Astrocyte (in vitro differentiated cells and primary cell): ENCODE results near the gene CD163L1. TPM values are rescaled to one million over a fixed set of nuclear protein-coding genes. Genes with fewer than 3 reads are reported as not detected.

Experiments
- DNase-seq: peaks from one replicate; pipeline ENCODE4 v3.0.0-alpha.2; 2010; ENCODE audit warnings: low read depth
- FAIRE-seq: peaks from 2 replicates; lab custom pipeline; 2011; peaks lifted over from hg19 to GRCh38; lab: Jason Lieb, UNC
- H2AFZ ChIP-seq: 2 replicates; pipeline ENCODE4 v1.6.0; 2012; ENCODE audit warnings: low read depth, low read length, inconsistent platforms
- H3K27ac ChIP-seq: 2 replicates; pipeline ENCODE4 v1.5.1; 2011; ENCODE audit warnings: low read depth, low read length, inconsistent platforms
- H3K27me3 ChIP-seq: 2 replicates; pipeline ENCODE4 v1.6.0; 2011; ENCODE audit warnings: low read length, inconsistent platforms; ENCODE audit not compliant: insufficient read depth
- H3K36me3 ChIP-seq: 2 replicates; pipeline ENCODE4 v1.5.1; 2011; ENCODE audit warnings: low read length, inconsistent platforms; ENCODE audit not compliant: insufficient read depth
- H3K4me1 ChIP-seq: 2 replicates; pipeline ENCODE4 v1.5.1; 2011; ENCODE audit warnings: low read length, inconsistent platforms; ENCODE audit not compliant: insufficient read depth
- H3K4me2 ChIP-seq: 2 replicates; pipeline ENCODE4 v1.6.0; 2012; ENCODE audit warnings: low read length, inconsistent platforms
- H3K4me3 ChIP-seq: 2 replicates; pipeline ENCODE4 v1.5.1; 2011; ENCODE audit warnings: low read depth, mild to moderate bottlenecking, low read length, inconsistent platforms; ENCODE audit not compliant: insufficient read depth
- H3K79me2 ChIP-seq: 2 replicates; pipeline ENCODE4 v1.6.0; 2012; ENCODE audit warnings: mild to moderate bottlenecking, low read length, inconsistent platforms; ENCODE audit not compliant: insufficient read depth
- H3K9ac ChIP-seq: 2 replicates; pipeline ENCODE4 v1.6.0; 2012; ENCODE audit warnings: mild to moderate bottlenecking, low read length, inconsistent platforms
- H3K9me3 ChIP-seq: 2 replicates; pipeline ENCODE4 v1.5.1; 2012; ENCODE audit warnings: low read depth, mild to moderate bottlenecking, low read length, inconsistent platforms; ENCODE audit not compliant: insufficient read depth
- H4K20me1 ChIP-seq: 2 replicates; pipeline ENCODE4 v1.6.0; 2012; ENCODE audit warnings: low read length, inconsistent platforms; ENCODE audit not compliant: insufficient read depth
- H3K27ac Mint-ChIP-seq: one replicate; pipeline ENCODE4 v1.8.0; 2021; ENCODE audit warnings: mild to moderate bottlenecking, mixed read lengths; ENCODE audit not compliant: unreplicated experiment
- H3K27me3 Mint-ChIP-seq: one replicate; pipeline ENCODE4 v1.8.0; 2021; ENCODE audit warnings: low read depth, mixed read lengths; ENCODE audit not compliant: unreplicated experiment
- H3K36me3 Mint-ChIP-seq: one replicate; pipeline ENCODE4 v1.8.0; 2021; ENCODE audit warnings: low read depth, mixed read lengths; ENCODE audit not compliant: unreplicated experiment
- H3K4me1 Mint-ChIP-seq: one replicate; pipeline ENCODE4 v1.8.0; 2021; ENCODE audit warnings: low read depth, mixed read lengths; ENCODE audit not compliant: unreplicated experiment
- H3K4me3 Mint-ChIP-seq: one replicate; pipeline ENCODE4 v1.8.0; 2021; ENCODE audit warnings: mild to moderate bottlenecking, moderate library complexity, mixed read lengths; ENCODE audit not compliant: unreplicated experiment
- H3K9me3 Mint-ChIP-seq: one replicate; pipeline ENCODE4 v1.8.0; 2021; ENCODE audit warnings: mild to moderate bottlenecking, mixed read lengths; ENCODE audit not compliant: unreplicated experiment
- CTCF ChIP-seq: IDR thresholded peaks from 2 replicates; pipeline ENCODE4 v1.5.1; 2011; ENCODE audit warnings: low read depth, mild to moderate bottlenecking, inconsistent platforms, low read length, moderate library complexity; ENCODE audit not compliant: insufficient read depth
- EZH2 ChIP-seq: IDR thresholded peaks from 2 replicates; pipeline ENCODE4 v1.6.1; 2012; ENCODE audit warnings: mild to moderate bottlenecking, low read length, inconsistent platforms; ENCODE audit not compliant: insufficient read depth
- total RNA-seq: library from RNA; stranded (reverse); gene quantifications from 2 replicates; pipeline ENCODE4 v1.2.1, GENCODE V29; 2021

CD163L1 gene
- total RNA-seq, 1 donor from 2014 or later: 1.3 TPM

- Mint-ChIP-seq H3K36me3 (no peaks in the 10 kb centered on the region), H3K4me3 (no peak overlapping the region), H3K9me3 (no peaks in the 10 kb centered on the region), H3K4me1 (no peaks in the 10 kb centered on the region), H3K27me3 (no peaks in the 10 kb centered on the region), H3K27ac (no peak overlapping the region)
- H3K79me2 ChIP-seq: no peaks in the 10 kb centered on the region
- no peaks in the 10 kb centered on the region for H3K4me1 ChIP-seq
- TF ChIP-seq EZH2 (no peak), CTCF (no peak)
- H3K4me2 ChIP-seq: no peak overlapping the region
- H3K9me3 ChIP-seq: no peaks in the 10 kb centered on the region
- H3K27ac ChIP-seq: no peak overlapping the region
- H2AFZ ChIP-seq: no peak overlapping the region
- no peak overlapping the region for H3K9ac ChIP-seq
- FAIRE-seq: no peak
- no peaks in the 10 kb centered on the region for H3K36me3 ChIP-seq
- no peak overlapping the region for H3K4me3 ChIP-seq
- DNase-seq: no peak
- no peaks in the 10 kb centered on the region for H4K20me1 ChIP-seq
- H3K27me3 ChIP-seq: no peaks in the 10 kb centered on the region
Measured at GRCh38 chr12:7361265-7361664, 82.7 kb downstream of the CD163L1 start.

- DNase-seq: no peak
Measured at GRCh38 chr12:7354529-7354928, 89.4 kb downstream of the CD163L1 start.

More at GRCh38 chr12:7354529-7354928, 89.4 kb downstream of the CD163L1 start:
- no peaks in the 10 kb centered on the region for H3K9me3 Mint-ChIP-seq
- no peaks in the 10 kb centered on the region for H3K9me3 ChIP-seq
- no peaks in the 10 kb centered on the region for H3K36me3 ChIP-seq
- no peaks in the 10 kb centered on the region for H3K4me1 ChIP-seq
- H3K79me2 ChIP-seq: no peaks in the 10 kb centered on the region
- no peak overlapping the region for H3K27ac Mint-ChIP-seq
- peaks cover 2% of the 10 kb centered on the region for H3K4me1 Mint-ChIP-seq
- H3K4me3 Mint-ChIP-seq: no peak overlapping the region
- H3K4me2 ChIP-seq: no peak overlapping the region
- no peaks in the 10 kb centered on the region for H3K36me3 Mint-ChIP-seq
- H3K27ac ChIP-seq: no peak overlapping the region
- no peak for FAIRE-seq
- H3K4me3 ChIP-seq: no peak overlapping the region
- no peak overlapping the region for H2AFZ ChIP-seq
- no peaks in the 10 kb centered on the region for H3K27me3 ChIP-seq
- no peaks in the 10 kb centered on the region for H4K20me1 ChIP-seq
- H3K9ac ChIP-seq: no peak overlapping the region
- TF ChIP-seq EZH2: no peak
- TF ChIP-seq CTCF: no peak
- H3K27me3 Mint-ChIP-seq: no peaks in the 10 kb centered on the region
